CD8-positive, alpha-beta memory T cell (primary cell): ENCODE measurements around the gene TMPRSS4. TPM values are rescaled to one million over a fixed set of nuclear protein-coding genes. Genes with fewer than 3 reads are reported as not detected.
A peak's percentile ranks its signal among the peaks of the same experiment; 100 is the strongest.

Experiments used
- CTCF ChIA-PET: fragments of 350-600 bp; sonication (Branson Sonifier 250); formaldehyde crosslinking; loops from one replicate; lab custom pipeline; 2021; ENCODE audit warnings: antibody characterized with exemption; lab: Charles Lee
- POLR2A ChIA-PET: fragments of 350-600 bp; sonication (Branson Sonifier 250); formaldehyde crosslinking; loops from one replicate; lab custom pipeline; 2021; ENCODE audit warnings: antibody characterized with exemption; lab: Charles Lee
- DNase-seq, 5 donors: peaks; one replicate each; pipeline versions ENCODE4 v3.0.0 to v3.0.0-alpha.2; 2020 to 2022; ENCODE audit warnings: mixed read lengths in 1 of 5
- H3K27ac ChIP-seq: one replicate; pipeline ENCODE4 v1.7.0; 2013; ENCODE audit warnings: low read depth, mild to moderate bottlenecking, low read length, moderate library complexity
- H3K27me3 ChIP-seq: 2 replicates; pipeline ENCODE4 v1.7.0; 2013; ENCODE audit warnings: low read length, mild to moderate bottlenecking; ENCODE audit not compliant: insufficient read depth, poor library complexity, severe bottlenecking
- H3K36me3 ChIP-seq: 2 replicates; pipeline ENCODE4 v1.7.0; 2013; ENCODE audit warnings: mild to moderate bottlenecking, low read length, moderate library complexity; ENCODE audit not compliant: insufficient read depth
- H3K4me1 ChIP-seq: 2 replicates; pipeline ENCODE4 v1.7.0; 2013; ENCODE audit warnings: mild to moderate bottlenecking, low read length, moderate library complexity; ENCODE audit not compliant: insufficient read depth
- H3K4me3 ChIP-seq: 2 replicates; pipeline ENCODE4 v1.7.0; 2013; ENCODE audit warnings: mild to moderate bottlenecking, low read length
- H3K9me3 ChIP-seq: 2 replicates; pipeline ENCODE4 v1.7.0; 2013; ENCODE audit warnings: mild to moderate bottlenecking, low read length
- H3K27ac Mint-ChIP-seq, 8 donors: one replicate each; pipeline ENCODE4 v1.8.0; 2020 to 2021; ENCODE audit warnings: mixed read lengths in 8 of 8, mild to moderate bottlenecking in 6 of 8, inconsistent platforms in 3 of 8, moderate library complexity in 3 of 8
- H3K27me3 Mint-ChIP-seq, 2 donors: one replicate each; pipeline ENCODE4 v1.8.0; 2020 to 2021; ENCODE audit warnings: mixed read lengths in 2 of 2, mild to moderate bottlenecking in 1 of 2, moderate library complexity in 1 of 2
- H3K36me3 Mint-ChIP-seq, 3 donors: one replicate each; pipeline ENCODE4 v1.8.0; 2020 to 2021; ENCODE audit warnings: mixed read lengths in 3 of 3, inconsistent platforms in 1 of 3, mild to moderate bottlenecking in 1 of 3
- H3K4me1 Mint-ChIP-seq, 3 donors: one replicate each; pipeline ENCODE4 v1.8.0; 2020 to 2021; ENCODE audit warnings: mixed read lengths in 3 of 3, inconsistent platforms in 1 of 3, mild to moderate bottlenecking in 1 of 3
- H3K4me3 Mint-ChIP-seq, 7 donors: one replicate each; pipeline ENCODE4 v1.8.0; 2020 to 2021; ENCODE audit warnings: mixed read lengths in 7 of 7, mild to moderate bottlenecking in 6 of 7, moderate library complexity in 4 of 7, inconsistent platforms in 2 of 7
- H3K9me3 Mint-ChIP-seq, 5 donors: one replicate each; pipeline ENCODE4 v1.8.0; 2020 to 2022; ENCODE audit warnings: mixed read lengths in 5 of 5, mild to moderate bottlenecking in 3 of 5, moderate library complexity in 2 of 5, inconsistent platforms in 1 of 5
- polyA plus RNA-seq: library from polyadenylated mRNA; unstranded; fragments of 300-500 nt; fragmentation: Illumina TruSeq; gene quantifications from one replicate; pipeline ENCODE4 v1.2.3, GENCODE V29; 2021
- total RNA-seq, 2 experiments: library from RNA; stranded (reverse); gene quantifications; one replicate each; pipeline ENCODE4 v1.2.3, GENCODE V29; 2021

The TMPRSS4 gene
- total and polyA plus RNA-seq, 3 experiments from 2014 or later: not detected

GRCh38 chr11:118156531-118157185 is 79.8 kb downstream of the TMPRSS4 start:
- Histone ChIP-seq H3K4me1 (peaks cover 7% of the 10 kb centered on the region), H3K9me3 (no peaks in the 10 kb centered on the region), H3K27me3 (peaks cover 53% of the 10 kb centered on the region), H3K36me3 (no peaks in the 10 kb centered on the region), H3K27ac (no peak overlapping the region), H3K4me3 (no peak overlapping the region)
- CTCF ChIA-PET: interaction anchor here (0.8 to 3.4 kb wide), 3 partner anchors 9 to 139 kb away, joined by 3 to 23 read pairs (median 5); no protein-coding TSS in a partner anchor
- peak overlapping the region in 2 of 8 donors; percentile 34 to 79 for H3K27ac Mint-ChIP-seq
- POLR2A ChIA-PET: interaction anchor here (0.5 kb wide), 1 partner anchor 1006 kb away, joined by 4 read pairs; no protein-coding TSS in a partner anchor
- no peaks in the 10 kb centered on the region for H3K36me3 Mint-ChIP-seq
- H3K4me3 Mint-ChIP-seq: peak overlapping the region in 2 of 7 donors; percentile 15 to 37
- H3K9me3 Mint-ChIP-seq: no peaks in the 10 kb centered on the region
- peak in 4 of 5 donors; percentile 12 to 66 (median 20) for DNase-seq
- peaks cover 64 to 78% of the 10 kb centered on the region in 2 donors for H3K27me3 Mint-ChIP-seq
- H3K4me1 Mint-ChIP-seq: peaks cover 11 to 24% (median 15%) of the 10 kb centered on the region in 3 donors

- Mint-ChIP-seq H3K4me1 (peaks cover 11 to 20% (median 15%) of the 10 kb centered on the region in 3 donors), H3K36me3 (no peaks in the 10 kb centered on the region), H3K4me3 (peak overlapping the region in 1 of 7 donors; percentile 81), H3K27me3 (peaks cover 65 to 80% of the 10 kb centered on the region in 2 donors), H3K27ac (no peak overlapping the region), H3K9me3 (no peaks in the 10 kb centered on the region)
- DNase-seq: no peak
- ChIA-PET POLR2A (no interaction called here), CTCF (interaction anchor here (1.3 to 3.4 kb wide), 2 partner anchors 9 to 14 kb away, joined by 3 to 23 read pairs; no protein-coding TSS in a partner anchor)
- Histone ChIP-seq H3K27me3 (peaks cover 52% of the 10 kb centered on the region), H3K4me1 (peaks cover 7% of the 10 kb centered on the region), H3K9me3 (no peaks in the 10 kb centered on the region), H3K36me3 (no peaks in the 10 kb centered on the region), H3K4me3 (no peak overlapping the region), H3K27ac (no peak overlapping the region)
Measured at GRCh38 chr11:118157186-118157895, 80.5 kb downstream of the TMPRSS4 start.

GRCh38 chr11:118161786-118162185 is 84.9 kb downstream of the TMPRSS4 start:
- ChIA-PET CTCF (no interaction called here), POLR2A (no interaction called here)
- Histone ChIP-seq H3K36me3 (no peaks in the 10 kb centered on the region), H3K27ac (no peak overlapping the region), H3K4me3 (no peak overlapping the region), H3K9me3 (no peaks in the 10 kb centered on the region), H3K27me3 (peaks cover 26% of the 10 kb centered on the region), H3K4me1 (peaks cover 3% of the 10 kb centered on the region)
- DNase-seq: no peak
- Mint-ChIP-seq H3K36me3 (no peaks in the 10 kb centered on the region), H3K9me3 (no peaks in the 10 kb centered on the region), H3K4me1 (peaks cover 4 to 5% (median 4%) of the 10 kb centered on the region in 3 donors), H3K27ac (no peak overlapping the region), H3K27me3 (peaks cover 32 to 51% of the 10 kb centered on the region in 2 donors), H3K4me3 (no peak overlapping the region)

GRCh38 chr11:118162846-118163245 is 86.0 kb downstream of the TMPRSS4 start:
- H3K4me1 Mint-ChIP-seq: no peaks in the 10 kb centered on the region
- Histone ChIP-seq H3K27me3 (peaks cover 16% of the 10 kb centered on the region), H3K4me1 (no peaks in the 10 kb centered on the region), H3K27ac (no peak overlapping the region), H3K9me3 (no peaks in the 10 kb centered on the region), H3K36me3 (no peaks in the 10 kb centered on the region), H3K4me3 (no peak overlapping the region)
- ChIA-PET CTCF (interaction anchor here (1.3 kb wide), 1 partner anchor 9 kb away, joined by 4 read pairs; no protein-coding TSS in a partner anchor), POLR2A (no interaction called here)
- H3K27ac Mint-ChIP-seq: peak overlapping the region in 1 of 8 donors; percentile 4
- H3K9me3 Mint-ChIP-seq: no peaks in the 10 kb centered on the region
- H3K4me3 Mint-ChIP-seq: no peak overlapping the region
- no peak for DNase-seq
- H3K27me3 Mint-ChIP-seq: peaks cover 24 to 47% of the 10 kb centered on the region in 2 donors
- H3K36me3 Mint-ChIP-seq: no peaks in the 10 kb centered on the region

- peaks cover 17 to 40% of the 10 kb centered on the region in 2 donors for H3K27me3 Mint-ChIP-seq
- peak overlapping the region in 1 of 8 donors; percentile 54 for H3K27ac Mint-ChIP-seq
- Histone ChIP-seq H3K27ac (no peak overlapping the region), H3K36me3 (no peaks in the 10 kb centered on the region), H3K27me3 (peaks cover 16% of the 10 kb centered on the region), H3K4me1 (no peaks in the 10 kb centered on the region), H3K4me3 (no peak overlapping the region), H3K9me3 (no peaks in the 10 kb centered on the region)
- no peak overlapping the region for H3K4me3 Mint-ChIP-seq
- H3K36me3 Mint-ChIP-seq: no peaks in the 10 kb centered on the region
- ChIA-PET POLR2A (no interaction called here), CTCF (interaction anchor here (1.3 kb wide), 1 partner anchor 8 kb away, joined by 4 read pairs; no protein-coding TSS in a partner anchor)
- no peaks in the 10 kb centered on the region for H3K9me3 Mint-ChIP-seq
- DNase-seq: no peak
- H3K4me1 Mint-ChIP-seq: no peaks in the 10 kb centered on the region
Measured at GRCh38 chr11:118163494-118163893, 86.6 kb downstream of the TMPRSS4 start.

GRCh38 chr11:118164885-118165284 is 88.0 kb downstream of the TMPRSS4 start:
- CTCF ChIA-PET: no interaction called here
- peaks cover 16% of the 10 kb centered on the region for H3K27me3 ChIP-seq
- POLR2A ChIA-PET: no interaction called here
- Mint-ChIP-seq H3K4me3 (no peak overlapping the region), H3K27me3 (peaks cover 15 to 32% of the 10 kb centered on the region in 2 donors), H3K4me1 (no peaks in the 10 kb centered on the region), H3K9me3 (no peaks in the 10 kb centered on the region), H3K36me3 (no peaks in the 10 kb centered on the region), H3K27ac (no peak overlapping the region)
- H3K9me3 ChIP-seq: no peaks in the 10 kb centered on the region
- H3K27ac ChIP-seq: no peak overlapping the region
- H3K4me1 ChIP-seq: no peaks in the 10 kb centered on the region
- H3K4me3 ChIP-seq: no peak overlapping the region
- no peak for DNase-seq
- H3K36me3 ChIP-seq: no peaks in the 10 kb centered on the region

GRCh38 chr11:118166641-118167040 is 89.8 kb downstream of the TMPRSS4 start:
- ChIA-PET CTCF (no interaction called here), POLR2A (no interaction called here)

GRCh38 chr11:118167253-118167652 is 90.4 kb downstream of the TMPRSS4 start:
- Mint-ChIP-seq H3K36me3 (no peaks in the 10 kb centered on the region), H3K4me3 (no peak overlapping the region), H3K4me1 (peaks cover 0 to 4% (median 4%) of the 10 kb centered on the region in 3 donors), H3K27ac (no peak overlapping the region), H3K9me3 (no peaks in the 10 kb centered on the region), H3K27me3 (peaks cover 4 to 28% of the 10 kb centered on the region in 2 donors)
- H3K9me3 ChIP-seq: no peaks in the 10 kb centered on the region
- no peak overlapping the region for H3K27ac ChIP-seq
- H3K27me3 ChIP-seq: peaks cover 11% of the 10 kb centered on the region
- no peak for DNase-seq
- no peaks in the 10 kb centered on the region for H3K36me3 ChIP-seq
- no peak overlapping the region for H3K4me3 ChIP-seq
- POLR2A ChIA-PET: no interaction called here
- CTCF ChIA-PET: no interaction called here
- H3K4me1 ChIP-seq: peaks cover 8% of the 10 kb centered on the region

More at GRCh38 chr11:118166641-118167040, 89.8 kb downstream of the TMPRSS4 start:
- no peaks in the 10 kb centered on the region for H3K9me3 ChIP-seq
- DNase-seq: no peak
- Mint-ChIP-seq H3K9me3 (no peaks in the 10 kb centered on the region), H3K27ac (no peak overlapping the region), H3K4me1 (peaks cover 0 to 2% (median under 1%) of the 10 kb centered on the region in 3 donors), H3K27me3 (peaks cover 6 to 32% of the 10 kb centered on the region in 2 donors), H3K4me3 (no peak overlapping the region), H3K36me3 (no peaks in the 10 kb centered on the region)
- H3K36me3 ChIP-seq: no peaks in the 10 kb centered on the region
- H3K4me3 ChIP-seq: no peak overlapping the region
- H3K27me3 ChIP-seq: peaks cover 16% of the 10 kb centered on the region
- H3K4me1 ChIP-seq: peaks cover 4% of the 10 kb centered on the region
- no peak overlapping the region for H3K27ac ChIP-seq
